DMS114 treated with DMSO at 0.1 percent for 48 hours (cell line): ENCODE measurements around the gene OR52H1.

Source experiments
- DNase-seq: peaks from one replicate; lab custom pipeline; 2025; ENCODE audit not compliant: unreplicated experiment; lab: John Stamatoyannopoulos, UW

The OR52H1 gene

DNA sequence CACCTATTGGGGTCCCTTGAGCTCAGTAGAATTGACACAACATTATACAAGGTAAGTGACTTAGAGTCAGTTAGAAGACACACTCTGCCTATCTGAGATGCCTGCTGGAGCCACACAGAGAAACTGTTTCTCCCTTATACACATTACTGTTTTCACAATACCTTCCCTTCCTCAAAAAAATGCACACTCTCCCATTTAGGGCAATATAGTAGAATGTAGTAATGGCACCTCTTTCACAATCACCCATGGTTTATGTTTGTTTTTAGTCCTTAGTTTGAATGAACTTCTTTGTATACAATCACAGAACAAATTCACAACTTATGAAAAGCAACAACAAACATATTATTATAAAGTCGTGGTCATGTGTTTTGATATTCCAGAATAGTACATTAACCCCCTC lies 14.3 kb downstream of the OR52H1 start:
- DNase-seq, result no peak

DNA sequence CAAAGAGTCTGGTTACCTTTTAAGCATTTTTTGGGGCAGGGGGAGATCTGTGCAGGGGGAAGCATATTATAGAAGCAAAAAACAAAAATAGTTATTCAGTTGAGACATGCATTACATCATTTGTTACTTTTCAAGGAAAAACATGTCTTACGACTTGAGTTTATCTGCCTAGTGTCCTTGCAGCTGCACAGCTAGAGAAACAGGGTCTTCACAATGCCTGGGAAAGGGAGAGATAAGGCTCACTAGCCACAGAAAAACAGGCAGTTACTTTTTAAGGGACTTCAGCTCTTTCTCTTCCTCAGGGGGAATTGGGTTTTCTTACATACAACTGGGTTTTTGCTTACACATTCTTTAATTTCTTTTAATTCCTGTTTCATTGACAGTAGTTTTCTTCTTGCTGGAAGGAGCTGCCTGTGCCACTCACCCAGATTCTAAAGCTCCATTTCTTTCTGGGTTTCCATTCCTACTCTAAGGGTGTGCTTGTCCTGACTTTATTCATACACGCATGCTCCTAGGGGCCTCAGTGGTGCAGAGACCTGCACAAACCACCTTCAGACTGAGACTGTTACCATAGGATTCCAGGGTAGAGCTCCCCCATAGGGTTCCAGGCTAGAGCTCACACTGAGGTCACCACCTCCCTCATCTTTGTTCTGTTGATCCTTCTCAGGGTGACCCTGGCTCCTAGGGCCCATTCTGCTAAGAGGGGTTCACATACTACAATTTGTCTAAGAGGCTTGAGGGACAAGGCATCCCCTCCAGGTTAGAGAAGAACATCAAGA lies 17.1 kb downstream of the OR52H1 start:
- no peak for DNase-seq

DNA sequence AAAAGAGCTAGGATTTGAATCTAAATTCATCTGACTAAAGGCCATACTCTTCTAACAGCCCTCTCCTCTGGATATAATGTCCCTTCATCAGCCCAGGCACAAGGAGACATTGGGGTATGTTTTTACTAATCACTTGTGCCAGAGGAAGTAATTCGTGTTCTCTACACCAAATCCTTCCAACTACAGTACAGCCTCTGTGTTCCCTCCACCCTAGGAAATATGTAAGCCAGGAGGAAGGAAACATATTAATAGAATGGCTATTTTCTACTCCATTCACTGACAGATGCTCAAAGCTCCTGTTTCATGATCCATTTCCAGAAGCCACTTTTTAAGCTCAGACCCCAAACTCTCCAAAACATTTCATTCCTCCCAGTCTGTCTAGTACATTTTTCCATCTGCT lies 19.8 kb downstream of the OR52H1 start:
- DNase-seq, result no peak

DNA sequence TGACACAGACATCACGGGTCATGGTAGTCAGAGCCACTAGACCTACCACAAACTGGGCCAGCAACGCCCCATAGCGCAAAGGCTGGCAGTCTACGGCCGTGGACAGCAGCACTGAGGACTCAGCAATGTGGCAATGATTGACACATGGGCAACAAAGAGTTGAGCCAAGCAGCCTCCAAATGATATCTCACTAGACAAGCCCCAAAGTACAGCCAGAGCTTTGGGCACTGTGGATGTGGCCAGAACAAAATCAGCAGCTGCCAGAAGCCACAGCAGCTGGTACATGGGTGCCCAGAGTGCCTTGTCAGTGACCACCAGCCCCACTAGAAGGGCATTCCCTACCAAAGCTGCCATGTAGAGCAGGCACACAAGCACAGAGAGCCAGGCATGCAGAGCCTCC lies 20.6 kb downstream of the OR52H1 start:
- no peak for DNase-seq

DNA sequence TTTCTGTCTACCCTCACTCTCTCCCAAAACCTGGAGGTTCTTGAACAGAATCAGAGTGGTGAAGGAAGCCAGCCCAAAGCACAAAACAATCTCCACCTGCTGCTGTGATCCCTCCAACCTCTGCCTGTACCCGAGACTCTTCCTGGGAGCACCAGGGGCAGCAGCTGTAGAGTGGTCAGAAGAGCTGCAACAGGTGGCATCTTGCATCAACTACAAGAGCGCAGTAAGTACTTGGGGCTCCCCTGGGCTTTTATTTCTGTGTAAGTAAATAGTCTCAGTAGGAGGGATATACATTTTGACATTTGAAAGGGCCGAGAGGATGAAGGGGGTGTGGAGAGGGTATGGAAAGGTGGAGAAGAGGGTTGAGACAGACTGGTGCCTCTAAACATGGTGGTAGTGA lies 23.6 kb downstream of the OR52H1 start:
- no peak for DNase-seq

DNA sequence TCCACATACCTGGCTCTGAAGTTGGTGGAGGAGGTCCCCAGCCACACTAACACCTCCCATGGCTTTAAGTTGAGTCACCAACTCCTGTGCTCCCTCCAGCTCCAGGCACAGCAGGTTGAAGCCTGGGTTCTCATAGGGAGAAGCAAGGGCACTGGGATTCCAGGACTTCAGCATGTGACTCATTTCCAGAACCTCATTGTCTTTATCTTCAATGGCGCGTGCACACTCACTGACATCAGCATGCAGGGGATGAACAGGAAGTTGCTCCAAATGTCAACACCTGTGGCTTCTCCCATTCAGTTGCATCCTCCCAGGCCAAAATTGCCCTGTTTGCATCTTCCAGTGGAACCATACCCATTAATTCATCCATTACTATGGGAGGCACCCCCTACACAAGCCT lies 26.0 kb downstream of the OR52H1 start:
- no peak for DNase-seq

DNA sequence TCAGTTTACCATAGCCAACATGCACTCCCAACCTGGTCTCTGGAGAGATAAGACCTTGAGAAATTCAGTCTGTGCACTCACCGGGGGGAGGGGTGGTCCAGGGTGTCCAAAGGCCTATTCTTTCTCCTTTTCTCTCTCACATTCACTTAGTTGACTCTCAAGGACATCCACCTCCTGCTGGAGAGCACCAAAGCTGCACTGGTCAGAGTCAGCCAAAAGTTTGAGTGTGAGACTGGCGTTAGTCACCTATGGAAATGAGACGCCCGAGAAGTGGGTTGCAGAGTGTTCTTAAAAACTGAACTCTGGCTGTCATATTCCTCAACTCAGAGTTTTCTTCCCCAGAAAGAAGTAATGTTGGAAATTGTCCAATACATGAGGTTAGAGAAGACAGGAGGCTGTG lies 26.8 kb downstream of the OR52H1 start:
- no peak for DNase-seq

DNA sequence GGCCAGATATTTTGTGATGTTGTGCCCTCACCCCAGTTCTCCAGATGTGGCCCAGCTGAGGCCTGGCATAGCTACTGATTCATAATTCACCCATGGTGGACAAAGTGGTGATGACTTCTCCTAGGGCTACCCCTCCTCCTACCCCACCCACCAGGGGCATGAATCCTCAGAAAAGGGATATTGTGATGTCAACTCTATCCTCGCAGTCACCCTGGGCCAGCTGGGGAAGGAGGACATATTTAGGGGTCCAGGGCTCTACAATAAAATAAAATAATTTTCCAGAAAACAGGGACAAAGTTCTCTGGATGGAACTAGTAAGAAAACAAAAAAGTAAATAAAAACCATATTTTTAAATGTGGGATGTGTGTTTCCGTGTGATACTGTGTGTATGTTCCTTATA lies 31.7 kb downstream of the OR52H1 start, which contains the start of gene UBQLNL:
Gene UBQLNL, minus strand, starts transcription at position 101 of the 400 bp plus-strand sequence. CDS start 258 bp downstream, outside the sequence.
- DNase-seq, result no peak

DNA sequence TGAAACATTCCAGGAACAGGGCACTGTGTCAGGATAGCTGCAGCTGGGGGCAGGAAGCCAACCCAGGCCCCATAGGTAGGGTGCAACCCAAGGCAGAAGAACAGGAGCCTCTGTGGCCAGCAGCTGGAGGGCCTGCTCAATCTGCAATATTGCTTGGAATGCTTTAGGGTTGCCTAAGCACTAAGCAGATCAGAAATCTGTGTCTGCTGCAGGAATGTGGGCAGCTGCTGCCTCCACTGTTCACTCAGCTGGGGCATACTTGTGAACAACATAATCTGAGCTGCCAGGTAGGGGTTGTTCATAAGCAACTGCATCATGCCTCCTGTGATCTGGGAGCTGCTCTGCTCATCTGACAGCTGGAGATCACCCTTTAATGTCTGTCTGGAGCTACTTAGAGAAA lies 33.5 kb downstream of the OR52H1 start:
- no peak for DNase-seq

DNA sequence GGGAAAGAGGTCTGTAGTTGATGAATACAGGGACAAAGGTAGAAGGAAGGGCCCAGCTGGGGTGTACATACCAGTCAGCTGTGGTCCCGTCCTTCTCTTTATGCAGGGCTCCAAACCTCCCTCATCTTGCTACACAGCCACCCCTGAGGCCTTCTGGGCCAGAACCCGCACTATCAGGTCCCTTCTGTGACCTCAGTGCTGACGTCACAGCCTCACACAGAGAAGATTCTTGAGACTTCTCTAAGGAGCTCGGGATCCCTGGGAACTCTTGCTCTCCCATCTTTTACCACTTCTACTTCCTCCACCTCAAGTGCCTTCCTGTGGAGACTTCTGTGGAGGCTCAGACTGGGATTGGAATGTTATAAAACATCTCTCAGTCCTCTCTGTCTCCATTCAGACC lies 38.5 kb downstream of the OR52H1 start, which contains the start of gene UBQLN3:
Gene UBQLN3, minus strand, starts transcription at position 155 of the 400 bp plus-strand sequence. CDS start 399 bp downstream, outside the sequence.
- DNase-seq, result no peak

DNA sequence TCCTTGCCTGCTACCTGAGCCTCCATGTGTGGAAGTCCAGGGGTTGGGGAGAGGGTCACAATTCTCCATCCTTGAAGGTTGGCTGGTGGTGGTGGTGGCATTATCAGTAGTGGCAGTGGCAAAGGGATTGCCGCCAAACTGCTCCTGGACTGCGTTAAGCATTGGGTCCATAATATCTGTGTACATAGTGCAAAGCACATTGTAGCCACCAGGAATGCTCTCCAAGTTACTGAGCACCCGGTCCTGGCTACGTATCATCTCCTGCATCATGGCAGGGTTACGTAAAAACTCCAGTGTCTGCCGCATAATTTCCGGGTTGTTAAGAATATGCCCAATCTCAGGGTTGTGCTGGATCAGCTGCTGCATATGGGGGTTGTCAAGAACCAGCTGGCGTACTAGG lies 39.7 kb downstream of the OR52H1 start:
- DNase-seq, result no peak

DNA sequence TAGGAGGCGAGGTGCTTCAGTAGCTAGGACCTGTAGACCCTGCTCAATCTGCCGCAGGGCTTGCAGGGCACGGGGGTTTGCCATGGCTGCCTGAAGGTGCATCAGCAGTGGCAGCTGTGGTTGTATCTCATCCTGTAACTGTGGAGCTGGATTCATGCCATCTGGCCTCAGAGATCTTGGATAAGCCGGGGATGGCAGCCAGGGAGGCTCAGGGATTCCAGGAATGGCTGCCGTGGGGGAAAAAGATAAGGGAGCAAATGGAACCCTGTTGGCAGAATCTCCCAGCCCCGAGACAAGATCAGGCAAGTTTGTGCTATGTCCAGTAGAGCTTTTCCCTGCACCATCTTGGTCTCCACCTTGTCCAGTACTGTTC lies 40.4 kb downstream of the OR52H1 start:
- no peak for DNase-seq

DNA sequence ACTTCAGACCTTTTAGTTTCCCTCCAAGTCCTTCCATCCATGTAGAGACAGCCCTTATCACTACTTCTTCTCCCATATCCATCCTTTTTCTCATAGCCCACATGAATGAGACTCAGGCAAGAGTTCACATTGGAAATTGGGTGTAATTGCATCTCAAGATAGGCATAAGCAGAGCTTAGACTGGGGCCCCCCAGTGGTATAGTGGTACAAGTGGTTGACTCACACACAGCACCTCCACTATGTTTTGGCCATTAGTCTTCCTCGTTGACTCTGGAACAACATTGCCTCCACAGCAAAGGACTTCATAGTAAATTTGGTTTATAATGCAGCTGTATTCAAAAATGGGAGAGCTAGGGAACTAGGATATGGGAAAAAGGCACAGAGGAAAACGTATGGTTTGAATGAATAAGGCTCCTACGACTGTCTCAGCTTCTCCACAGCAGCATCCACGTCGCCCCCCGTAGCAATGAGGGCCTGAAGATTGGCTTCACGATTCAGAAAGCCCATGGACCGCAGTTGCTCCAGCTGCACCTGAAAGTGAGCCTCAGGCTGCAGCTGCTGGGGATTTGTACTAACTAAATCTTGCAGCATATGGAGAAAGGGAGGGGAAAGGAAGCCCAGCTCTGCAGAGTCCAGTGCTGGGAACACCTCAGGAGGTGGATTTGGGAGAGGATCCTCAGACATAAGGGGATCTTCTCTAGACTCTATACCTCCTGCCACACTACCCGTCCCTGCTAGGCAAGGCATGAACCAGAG lies 41.0 kb downstream of the OR52H1 start:
- DNase-seq, result no peak

DNA sequence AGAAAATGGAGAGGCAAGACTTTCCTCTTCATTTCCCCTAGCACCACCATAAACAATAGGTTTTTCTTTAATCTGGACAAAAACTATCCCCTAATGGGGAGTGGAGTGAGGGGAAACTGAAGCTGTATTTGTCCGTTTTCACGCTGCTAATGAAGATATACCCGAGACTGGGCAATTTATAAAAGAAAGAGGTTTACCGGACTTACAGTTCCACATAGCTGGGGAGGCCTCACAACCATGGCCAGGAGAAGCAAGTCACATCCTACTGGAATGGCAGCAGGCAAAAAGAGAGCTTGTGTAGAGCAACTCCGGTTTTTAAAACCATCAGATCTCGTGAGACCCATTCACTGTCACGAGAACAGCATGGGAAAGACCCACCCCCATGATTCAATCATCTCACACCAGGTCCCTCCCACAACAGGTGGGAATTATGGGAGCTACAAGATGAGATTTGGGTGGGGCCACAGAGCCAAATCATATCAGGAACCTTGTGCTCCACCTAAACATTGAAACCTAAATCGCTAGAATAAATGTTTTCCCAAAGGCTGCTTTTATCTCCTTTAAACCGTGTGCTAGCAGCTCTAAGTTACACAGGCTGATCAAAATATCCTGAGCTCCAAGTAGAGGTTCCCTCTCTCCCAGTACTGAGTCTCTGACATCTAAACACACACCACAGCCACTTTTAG lies 42.8 kb downstream of the OR52H1 start:
- DNase-seq, result no peak

DNA sequence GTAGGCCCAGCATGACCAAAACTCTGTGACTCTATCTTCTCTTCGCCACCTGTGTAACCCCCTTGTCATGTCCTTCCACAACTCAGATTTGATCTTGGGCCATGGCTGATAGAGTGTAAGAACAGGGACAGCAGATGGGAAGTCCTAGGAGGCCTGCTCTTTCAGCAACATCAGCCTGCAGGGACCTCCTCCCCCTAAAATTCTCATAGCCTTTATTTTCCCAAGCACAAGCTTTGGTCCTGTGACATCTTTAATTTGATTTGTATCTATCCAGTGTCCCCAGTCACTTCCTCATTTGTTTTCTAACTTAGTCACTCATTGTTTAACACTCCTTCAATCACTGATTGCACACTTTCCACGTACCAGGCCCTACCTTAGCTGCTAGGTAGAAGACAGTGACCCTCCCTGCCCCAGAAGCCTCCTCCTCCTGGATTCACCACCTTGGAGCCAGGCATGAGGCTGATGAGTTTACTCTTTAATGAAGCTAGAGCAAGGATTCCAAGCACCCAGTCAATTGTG lies 43.9 kb downstream of the OR52H1 start:
- DNase-seq, result no peak

DNA sequence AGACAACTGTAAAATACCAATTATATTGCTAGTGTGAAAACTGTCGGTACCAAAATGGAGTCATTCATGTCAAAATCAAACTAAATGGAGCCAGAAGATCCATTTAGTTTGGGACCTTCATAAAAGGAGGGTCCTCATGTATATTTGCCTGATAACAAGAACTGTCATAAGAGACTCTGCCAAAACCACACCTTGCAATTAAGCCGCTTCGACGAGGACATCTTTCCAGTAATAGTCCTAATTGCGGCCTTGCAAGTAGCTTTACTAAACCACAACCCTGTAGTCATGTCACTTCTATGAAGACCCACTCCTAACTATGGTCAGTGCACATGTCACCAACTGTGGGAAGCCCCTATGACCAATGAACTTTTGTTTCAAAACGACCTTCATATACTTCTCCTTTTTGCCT lies 47.9 kb downstream of the OR52H1 start:
- DNase-seq, result no peak

DNA sequence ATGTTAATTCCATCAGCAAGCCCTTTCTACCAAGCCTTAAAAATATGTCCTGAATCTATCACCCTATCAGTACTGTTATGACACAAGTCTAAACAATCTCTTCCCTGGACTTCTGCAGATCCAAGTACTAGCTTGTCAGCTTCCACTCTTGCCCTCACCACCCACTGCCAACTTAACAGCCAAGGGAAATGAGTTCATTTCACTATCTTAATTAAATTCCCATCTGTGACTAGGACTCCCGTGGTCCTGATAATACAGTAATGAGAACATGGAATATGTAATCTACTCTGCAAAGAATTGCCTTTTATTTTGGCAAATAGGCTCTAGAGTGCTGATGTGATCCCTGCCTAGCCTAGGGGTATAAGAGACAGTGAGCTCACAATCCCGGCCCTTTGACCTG lies 48.7 kb downstream of the OR52H1 start:
- DNase-seq, result no peak
